GM19035 (cell line): ENCODE data around the gene KHDC4.
A peak's percentile ranks its signal among the peaks of the same experiment; 100 is the strongest.

Experiments
- ATAC-seq: cut with Tn5 transposase; IDR thresholded peaks from one replicate; pipeline ENCODE4 v1.9.1; 2021; ENCODE audit not compliant: unreplicated experiment

Gene KHDC4

DNA sequence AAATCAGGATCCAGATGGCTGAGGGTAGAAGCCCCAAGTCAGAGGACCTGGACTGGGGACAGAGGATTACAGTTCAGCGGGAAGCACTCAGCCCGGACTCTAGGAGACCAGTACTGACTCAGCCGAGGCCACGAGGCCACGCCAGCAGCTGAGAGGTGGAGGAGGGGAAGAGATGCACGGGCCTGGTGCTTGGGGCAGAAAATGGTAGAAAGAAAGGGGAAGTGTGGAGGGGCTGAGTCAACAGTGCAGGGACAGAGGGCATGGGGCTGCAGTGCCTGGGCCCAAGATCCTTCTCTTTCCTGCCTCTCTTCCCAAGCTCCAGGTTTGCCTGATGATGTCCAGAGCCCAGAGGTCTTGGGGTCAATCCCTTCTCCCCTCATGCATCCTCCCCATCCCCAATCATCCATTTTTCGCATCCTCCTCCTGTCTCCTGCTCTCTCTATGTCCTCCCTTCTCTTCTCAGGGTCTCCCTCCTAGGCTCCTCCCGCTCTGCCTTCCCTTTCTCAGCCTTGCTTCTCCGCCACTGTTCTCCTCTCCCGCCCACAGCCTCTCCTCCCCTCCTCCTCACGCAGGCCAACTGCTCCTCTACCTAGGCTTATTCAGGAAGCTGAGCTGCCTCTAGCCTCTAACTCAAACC is 36.4 kb upstream of the KHDC4 start:
- ATAC-seq = peak; percentile 62

DNA sequence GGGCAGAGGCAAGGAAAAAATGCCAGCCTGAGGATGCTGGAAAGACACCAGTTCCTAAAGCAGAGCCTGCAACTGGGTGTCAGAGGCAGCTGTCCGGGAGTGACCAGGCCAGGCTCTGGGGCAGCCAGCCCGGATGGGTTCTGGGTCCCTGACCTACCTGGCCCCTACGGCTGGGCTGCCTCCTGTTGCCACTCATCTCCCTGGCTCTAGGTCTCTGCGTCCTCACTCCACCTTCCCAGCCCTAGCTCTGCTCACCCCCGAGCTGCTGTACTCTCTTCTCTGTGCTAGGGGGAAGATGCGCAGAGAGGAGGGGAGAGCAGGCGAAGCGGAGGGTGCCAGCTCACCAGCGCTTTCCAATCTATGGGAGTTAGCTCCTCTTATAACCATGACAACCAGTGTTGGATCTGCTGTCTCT is 35.2 kb upstream of the KHDC4 start:
- ATAC-seq = no peak

DNA sequence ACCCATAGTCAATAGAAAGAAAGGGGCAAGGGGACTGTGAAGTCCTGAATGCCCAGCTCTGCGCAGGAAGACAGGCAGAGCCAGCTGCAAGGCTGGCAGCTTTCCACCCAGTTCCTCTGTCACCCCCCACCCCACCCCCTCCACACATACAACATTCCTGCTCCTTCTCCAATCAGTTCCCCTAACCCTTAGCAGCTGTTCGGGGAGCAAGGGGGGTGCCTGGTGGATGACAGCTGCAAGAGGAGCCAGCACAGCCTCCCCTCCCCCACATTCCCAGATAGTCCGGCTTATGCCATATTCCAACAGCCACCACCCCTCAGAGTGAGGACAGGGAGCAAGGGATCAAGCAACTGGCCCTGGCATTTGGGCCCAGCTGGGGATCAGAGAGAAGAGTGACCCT is 34.5 kb upstream of the KHDC4 start:
- no peak for ATAC-seq

DNA sequence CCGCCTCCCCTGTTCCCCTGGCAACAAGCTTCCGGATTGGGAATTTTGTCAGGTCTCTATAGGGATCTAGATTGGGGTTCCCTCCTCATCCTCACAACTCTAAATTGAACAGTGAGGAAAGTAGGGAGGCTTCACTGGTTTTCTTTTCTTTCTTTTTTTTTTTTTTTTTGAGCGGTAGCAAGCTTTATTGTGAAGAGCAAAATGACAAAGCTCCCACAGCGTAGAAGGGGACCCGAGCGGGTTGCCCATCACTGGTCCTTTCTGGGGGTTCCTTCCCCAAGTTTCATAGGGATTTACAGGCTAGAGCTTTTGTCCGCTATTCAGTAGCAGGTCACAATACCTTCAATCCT is 33.8 kb upstream of the KHDC4 start:
- ATAC-seq = no peak

DNA sequence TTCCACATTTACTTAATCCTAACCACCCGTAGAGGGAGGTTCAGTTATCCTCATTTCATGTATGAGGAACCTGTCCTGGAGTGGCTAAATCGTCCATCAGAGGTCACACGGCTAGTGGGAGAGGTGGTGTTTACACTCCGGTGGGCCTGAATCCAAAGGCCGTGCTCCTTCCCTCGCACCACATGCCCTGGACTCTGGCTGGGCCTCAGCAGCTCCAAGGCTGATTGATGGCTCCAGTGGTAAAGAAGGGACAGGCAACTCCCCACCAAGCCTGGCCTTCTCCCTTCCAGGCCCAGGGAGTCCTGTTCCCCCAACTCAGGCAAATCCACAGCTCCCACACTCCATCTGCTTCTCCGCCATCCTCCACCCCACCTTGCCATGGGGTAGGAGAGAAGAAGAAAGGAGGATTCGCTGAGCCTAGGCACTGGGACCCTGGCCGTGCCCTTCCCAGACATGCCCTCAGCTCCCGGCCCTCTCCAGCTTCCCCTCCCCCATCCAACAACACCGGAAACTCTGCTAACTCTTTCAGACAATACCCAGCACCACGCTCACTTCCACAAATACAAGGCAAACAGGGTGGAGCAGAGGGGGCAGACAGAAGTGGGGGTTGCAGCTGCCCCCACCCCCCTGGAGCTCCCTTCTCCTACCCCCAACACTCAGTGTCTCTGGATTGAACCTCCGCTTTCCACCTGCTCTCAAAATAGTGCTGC is 33.3 kb upstream of the KHDC4 start:
- no peak for ATAC-seq

DNA sequence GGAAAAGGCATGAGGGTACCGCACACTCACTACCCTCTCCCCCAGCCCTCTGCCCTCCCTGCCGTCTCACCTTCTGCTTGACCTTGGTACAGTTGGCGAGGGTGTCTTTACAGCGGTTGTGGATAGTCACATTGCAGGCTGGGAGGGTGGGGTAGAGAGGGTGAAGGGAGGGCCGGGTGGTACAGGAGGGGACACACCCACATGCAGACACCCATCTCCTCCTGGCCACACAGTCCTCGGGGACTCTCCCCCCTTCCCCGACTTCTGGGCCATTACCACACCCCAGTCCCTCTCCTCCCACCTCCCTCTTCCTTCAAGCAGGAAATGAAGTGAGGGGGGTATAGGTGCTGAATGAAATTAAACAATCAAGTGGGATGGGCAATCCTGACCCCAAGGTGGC is 32.5 kb upstream of the KHDC4 start:
- ATAC-seq = no peak

DNA sequence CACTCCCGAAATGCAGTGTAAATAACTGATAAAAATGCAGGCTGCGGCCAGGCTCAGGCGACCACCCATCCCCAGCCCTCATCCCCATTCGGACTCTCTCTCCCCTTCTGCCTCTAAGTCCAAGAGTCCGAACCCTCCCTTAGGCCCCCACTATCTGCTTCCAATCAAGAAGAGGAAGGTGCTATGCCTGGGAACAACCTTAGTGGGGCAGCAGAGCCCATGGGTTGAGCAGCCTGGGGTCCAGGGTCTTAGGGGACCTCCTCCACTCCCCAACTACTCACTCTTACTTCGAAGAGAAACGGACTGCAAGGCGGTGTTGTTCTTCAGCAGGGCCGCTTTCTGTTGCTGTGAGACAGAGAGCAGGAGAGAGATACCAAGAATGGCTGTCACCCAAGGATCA is 31.9 kb upstream of the KHDC4 start:
- no peak for ATAC-seq

DNA sequence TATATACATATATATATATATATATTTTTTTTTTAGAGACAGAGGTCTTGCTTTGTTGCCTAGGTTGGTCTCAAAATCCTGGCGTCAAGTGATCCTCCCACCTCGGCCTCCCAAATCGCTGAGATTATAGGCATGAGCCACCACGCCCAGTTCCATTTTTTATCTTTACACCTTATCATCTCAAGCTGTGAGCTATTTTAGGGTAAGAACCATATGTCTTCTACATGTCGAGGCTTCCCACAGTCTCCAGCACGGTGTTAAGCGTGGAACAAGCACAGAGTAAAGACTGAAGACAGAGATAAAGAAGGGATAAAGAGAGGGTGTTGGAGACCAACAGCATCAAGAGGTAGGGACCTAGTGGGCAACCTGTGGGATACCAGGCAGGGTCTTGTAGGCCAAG is 30.0 kb upstream of the KHDC4 start:
- ATAC-seq = no peak

DNA sequence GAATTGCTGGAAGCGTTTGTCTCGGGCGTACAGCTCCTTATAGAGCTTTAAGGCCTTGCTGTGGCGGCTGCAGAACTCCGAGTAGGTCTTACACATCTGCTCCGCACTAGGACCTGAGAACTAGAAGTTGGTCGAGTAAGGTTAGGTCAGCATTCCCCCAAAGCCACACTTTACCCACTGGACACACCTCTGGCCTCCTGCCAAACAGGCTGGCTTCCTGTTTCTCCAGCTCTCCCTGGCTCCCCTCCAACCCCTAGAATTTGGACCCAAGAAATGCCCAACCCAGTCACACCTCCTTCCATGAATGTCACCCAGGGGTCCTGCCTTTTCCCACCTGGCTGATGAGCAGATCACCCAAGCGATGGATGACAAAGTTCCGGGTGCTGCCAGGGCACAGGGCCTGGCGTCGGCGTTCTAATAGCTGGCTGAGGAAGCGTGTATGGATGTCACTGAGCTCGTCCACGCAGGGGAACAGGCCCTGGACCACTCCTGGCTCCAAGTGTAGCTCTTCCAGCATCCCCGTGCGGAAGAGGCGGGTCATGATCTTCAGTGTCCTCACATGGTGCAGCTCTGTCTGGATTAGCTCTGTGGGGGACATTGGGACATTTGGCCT is 28.5 kb upstream of the KHDC4 start:
- ATAC-seq = no peak

DNA sequence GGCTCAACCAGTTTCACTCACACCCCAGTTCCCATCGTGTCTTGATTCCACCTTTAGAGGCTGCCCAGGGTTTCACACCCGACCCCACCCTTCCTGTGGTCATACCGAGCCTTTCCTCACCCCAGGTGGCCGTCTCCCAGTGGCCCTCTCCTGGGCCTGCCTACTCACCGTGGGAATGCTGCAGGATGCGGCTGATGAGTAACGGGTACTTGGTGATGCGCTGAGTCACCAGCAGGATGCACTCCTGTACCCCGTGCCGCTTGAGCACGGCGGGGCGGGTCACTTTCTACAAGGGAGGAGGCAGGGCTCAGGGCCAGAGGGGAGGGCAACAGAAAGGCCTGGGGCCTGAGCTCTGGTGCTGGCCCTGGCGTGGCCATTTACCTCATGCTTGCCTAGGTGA is 27.7 kb upstream of the KHDC4 start:
- ATAC-seq = no peak

DNA sequence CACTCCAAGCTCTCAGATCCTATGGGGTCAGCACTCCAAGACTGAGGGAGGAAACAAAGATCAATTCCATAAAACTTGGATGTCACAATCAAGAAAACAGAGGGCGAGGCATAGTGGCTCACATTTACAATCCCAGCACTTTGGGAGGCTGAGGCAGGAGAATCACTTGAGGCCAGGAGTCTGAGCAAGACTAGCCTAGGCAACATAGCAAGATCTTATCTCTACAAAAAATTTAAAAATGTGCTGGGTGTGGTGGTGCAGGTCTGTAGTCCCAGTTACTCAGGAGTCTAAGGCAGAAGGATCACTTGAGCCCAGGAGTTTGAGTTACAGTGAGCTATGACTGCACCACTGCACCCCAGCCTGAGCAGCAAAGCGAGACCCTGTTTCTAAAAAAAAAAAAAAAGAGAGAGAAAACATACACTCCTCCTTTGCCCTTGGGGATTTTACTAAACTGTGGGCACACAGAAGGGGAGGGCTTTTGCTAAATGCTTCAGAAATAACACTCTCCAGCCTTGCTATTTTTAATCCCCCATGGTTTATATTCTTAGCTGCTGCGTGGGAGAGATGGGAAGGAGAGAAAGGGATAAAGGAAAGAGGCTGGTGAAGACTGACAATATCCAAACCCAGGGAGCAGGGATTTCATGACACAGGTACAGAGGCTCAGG is 26.0 kb upstream of the KHDC4 start:
- no peak for ATAC-seq

DNA sequence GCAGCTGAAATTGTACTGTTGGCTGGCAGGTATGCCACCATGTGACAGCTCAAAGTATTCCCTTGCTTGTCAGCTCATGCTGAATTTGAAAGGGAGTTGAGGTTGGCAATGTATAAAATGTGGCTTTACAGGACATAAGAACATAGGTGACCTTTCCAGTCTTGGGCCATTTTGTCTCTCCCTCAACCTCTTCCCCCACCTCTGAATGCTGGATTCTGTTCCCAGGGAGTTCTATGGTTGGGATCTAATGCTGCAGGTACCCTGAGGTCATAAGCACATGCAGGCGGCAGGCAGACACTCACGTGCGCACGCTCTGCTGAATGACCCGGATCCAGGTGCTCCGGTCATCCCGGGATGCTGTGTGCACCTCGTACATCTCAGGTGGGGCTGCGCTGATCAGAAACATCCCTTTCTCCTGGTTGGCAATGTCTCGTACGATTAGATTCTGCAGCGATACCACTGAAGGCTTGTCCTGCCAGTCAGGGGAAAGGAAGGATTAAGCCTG is 23.2 kb upstream of the KHDC4 start:
- no peak for ATAC-seq

DNA sequence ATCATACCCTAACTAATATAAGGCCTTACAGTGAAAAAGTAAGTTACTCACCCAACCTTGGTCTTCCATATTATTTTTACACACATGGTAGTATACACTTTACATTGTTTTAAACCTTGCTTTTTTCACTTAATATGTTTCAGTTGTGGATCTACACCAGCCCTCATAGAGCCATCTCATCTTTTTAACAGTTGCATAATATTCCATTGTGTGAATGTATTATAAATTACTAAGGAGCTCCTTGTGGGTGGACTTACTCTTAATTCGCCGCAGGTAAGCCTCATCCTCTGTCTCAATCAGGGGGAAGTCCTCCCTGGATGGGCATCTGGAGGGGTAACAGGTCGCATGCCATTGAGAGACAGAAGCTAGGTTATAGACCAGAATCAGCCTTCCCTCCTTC is 20.4 kb upstream of the KHDC4 start:
- no peak for ATAC-seq

DNA sequence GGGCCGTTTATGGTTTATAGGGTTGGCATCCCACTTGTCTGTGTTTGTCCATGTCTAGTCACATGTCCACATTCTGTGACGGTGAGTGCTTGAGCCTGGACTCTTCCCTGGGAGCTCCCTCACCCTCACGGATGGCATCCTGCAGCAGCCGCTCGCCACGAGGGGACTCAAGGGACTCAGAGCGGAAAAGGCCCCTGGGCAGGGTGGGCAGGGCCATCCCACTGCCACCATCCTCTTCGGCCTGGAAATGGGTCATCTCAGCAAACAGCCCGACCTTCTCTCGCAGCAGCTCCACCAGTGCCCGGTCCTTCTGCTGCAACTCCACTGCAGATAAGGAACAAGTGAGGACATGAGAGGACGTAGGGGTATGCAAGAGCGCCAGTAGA is 18.3 kb upstream of the KHDC4 start:
- ATAC-seq = no peak

DNA sequence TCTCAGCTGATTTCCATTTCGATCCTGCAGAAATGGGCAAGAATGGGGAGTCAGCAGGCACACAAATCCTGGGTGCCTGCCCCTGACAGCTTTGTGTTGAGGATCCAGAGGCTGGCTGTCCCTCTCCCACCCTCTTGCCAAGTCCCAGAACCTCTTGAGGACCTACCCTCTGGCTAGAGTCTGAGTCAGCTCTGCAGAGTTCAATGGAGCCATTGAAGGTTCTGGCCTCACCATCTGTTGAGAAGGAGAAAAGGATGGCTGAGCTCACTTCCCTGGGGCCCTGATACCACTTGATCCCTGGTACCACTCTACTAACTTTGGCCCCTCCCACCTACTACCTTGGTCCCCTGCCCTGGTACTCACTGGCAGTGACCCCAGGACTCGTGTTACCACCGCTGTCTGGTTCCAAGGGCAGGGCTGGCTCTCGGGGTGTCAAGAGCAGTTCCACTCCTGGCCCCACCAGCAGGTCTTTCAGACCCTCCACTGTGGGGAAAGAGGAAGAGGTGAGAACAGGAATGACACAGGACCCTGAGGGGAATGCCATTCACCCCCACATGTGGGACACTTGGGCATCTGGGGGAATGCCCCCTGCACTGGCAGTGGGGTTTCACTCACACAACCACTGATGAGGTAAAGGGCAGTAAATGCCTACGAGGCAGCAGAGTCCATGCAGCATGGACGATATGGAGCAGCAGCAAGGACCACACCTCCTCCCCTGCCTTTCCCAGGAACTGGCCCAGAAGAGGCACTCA is 17.7 kb upstream of the KHDC4 start:
- no peak for ATAC-seq

DNA sequence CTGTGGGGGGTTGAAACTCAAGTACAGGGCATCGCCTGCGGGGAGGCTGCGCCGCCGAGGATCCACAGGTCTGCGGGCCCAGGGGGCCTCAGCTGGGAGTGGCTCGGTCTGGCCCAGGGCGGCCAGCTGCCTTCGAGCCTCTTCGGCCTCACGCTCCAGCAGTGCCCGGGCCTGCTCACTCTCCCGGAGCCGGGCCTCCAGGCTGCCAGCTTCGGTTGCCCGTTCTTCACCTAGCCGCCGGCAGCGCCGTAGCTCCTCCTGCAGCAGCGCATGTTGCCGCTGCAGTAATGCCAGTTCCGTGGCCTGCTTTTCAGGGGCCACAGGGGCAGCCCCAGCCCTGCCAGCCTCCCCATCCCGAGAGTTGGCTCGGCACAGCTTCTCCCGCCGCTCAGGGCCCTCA is 16.6 kb upstream of the KHDC4 start:
- ATAC-seq = no peak

DNA sequence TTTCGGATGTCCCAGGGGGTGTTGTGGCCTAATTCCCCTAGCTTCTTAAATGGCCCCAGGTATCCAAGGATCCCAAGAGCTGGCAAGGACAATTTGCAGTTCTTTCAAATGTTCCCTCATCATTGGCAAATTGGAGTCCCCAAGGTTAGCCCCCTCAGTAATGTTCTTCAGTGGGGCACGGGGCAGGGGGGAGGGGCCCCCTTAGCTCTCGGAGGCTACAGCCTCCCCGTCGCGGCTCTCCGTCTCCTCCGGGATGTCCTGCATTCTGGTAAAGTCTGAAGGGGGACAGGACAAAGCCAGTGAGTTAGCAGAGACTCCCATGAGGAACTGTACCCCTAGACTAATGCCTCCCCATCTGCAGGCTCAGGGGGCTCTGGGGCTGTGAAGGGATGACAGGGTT is 13.5 kb upstream of the KHDC4 start:
- no peak for ATAC-seq

DNA sequence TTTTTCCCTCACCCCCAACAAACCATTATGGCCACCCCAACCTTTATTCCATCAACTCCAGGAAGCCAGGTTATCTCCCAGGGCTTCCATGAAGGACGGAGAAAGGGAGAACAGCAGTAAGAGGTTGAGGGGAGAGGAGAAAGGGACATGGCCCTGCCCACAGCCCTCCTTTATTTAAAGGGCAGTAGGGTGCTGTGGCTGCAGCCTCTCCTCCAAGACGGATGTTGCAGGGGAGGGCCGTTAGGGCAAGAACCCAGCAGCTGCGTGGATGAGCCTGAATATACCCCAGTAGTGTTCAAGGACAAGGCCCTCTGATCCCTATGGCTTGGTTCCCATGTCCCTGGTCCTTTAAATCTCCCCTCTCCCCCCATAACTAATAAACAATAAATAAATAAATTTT is 13.1 kb upstream of the KHDC4 start:
- no peak for ATAC-seq

DNA sequence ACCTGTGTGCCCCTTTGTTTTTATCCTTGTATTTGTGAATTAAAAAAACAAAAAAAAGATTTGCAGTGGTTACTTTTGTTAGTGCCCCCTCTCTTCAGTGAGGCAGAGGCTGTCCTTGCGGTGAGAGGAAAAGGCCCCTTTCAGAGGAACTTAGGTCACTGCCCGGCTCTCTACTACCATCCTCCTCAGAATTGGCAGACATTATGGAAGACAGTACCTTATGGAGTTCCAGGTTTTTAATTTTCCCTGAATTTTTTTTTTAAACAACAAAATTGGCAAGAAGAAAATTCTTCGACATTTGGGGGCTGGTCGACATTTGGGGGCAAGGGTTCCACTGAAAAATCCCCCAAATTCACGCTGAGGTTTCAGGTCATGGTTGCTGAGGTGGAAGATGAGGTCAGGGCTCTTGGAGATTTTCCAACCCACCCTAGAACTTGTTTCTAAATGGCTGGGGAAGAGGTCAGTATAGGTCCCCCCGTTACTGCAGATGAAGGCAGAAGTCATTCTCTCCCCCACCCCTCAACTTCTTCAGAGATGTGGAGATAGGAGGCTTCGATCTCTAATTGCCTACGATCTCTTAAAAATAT is 12.5 kb upstream of the KHDC4 start:
- no peak for ATAC-seq

DNA sequence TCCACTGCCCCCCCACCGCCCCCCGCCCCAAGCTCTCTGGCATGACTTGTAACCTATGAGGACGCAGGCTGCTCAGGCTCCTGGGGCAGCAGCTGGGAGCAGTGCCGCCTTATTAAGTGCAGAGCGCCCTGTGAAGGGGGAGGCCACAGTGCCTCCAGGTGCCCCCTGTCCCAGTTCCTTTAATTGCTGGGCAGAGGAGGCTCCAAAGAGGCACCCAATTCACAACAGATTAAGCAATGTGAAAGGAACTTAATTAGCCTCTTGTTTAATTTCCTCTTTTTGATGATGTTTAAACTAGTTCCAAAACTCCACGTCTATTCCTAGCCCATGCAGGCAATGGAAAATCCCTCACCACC is 10.2 kb upstream of the KHDC4 start:
- ATAC-seq = no peak

DNA sequence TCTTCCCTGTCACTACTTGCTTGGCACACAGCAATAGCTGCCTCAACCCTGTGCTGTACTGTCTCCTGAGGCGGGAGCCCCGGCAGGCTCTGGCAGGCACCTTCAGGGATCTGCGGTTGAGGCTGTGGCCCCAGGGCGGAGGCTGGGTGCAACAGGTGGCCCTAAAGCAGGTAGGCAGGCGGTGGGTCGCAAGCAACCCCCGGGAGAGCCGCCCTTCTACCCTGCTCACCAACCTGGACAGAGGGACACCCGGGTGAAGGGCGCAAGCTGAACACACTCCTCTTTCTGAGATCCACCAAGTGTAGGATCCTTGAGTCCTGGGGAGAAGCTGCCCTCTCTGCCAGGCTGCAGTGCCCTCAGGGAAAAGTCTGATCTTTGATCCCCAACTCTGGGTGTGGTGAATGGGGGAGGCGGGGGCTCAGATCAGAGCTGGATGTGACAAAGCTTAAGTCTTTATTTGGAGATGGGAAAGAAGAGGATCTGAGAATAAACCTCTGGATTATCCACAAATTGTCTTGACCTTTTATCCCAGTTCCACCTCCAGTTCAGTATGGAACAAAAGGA is 8.4 kb upstream of the KHDC4 start:
- ATAC-seq = no peak
